Skeletal muscle tissue (tissue), 4 donors: ENCODE data around the gene ENDOU. TPM values are rescaled to one million over a fixed set of nuclear protein-coding genes. Genes with fewer than 3 reads are reported as not detected.

Source experiments
- H3K27ac ChIP-seq: one replicate; pipeline ENCODE4 v1.7.0; 2013; ENCODE audit warnings: mild to moderate bottlenecking, low read depth, low read length, inconsistent platforms
- H3K27me3 ChIP-seq, 3 donors: one replicate each; pipeline ENCODE4 v1.7.0; 2013; ENCODE audit warnings: low read length in 3 of 3; ENCODE audit not compliant: control insufficient read depth in 3 of 3, insufficient read depth in 3 of 3
- H3K36me3 ChIP-seq, 3 donors: one replicate each; pipeline ENCODE4 v1.7.0; 2013; ENCODE audit warnings: low read length in 3 of 3; ENCODE audit not compliant: control insufficient read depth in 3 of 3, insufficient read depth in 3 of 3
- H3K4me1 ChIP-seq, 3 donors: one replicate each; pipeline ENCODE4 v1.7.0; 2013; ENCODE audit warnings: low read length in 3 of 3, mild to moderate bottlenecking in 3 of 3; ENCODE audit not compliant: control insufficient read depth in 3 of 3, insufficient read depth in 3 of 3
- H3K4me3 ChIP-seq, 3 donors: one replicate each; pipeline ENCODE4 v1.7.0; 2013; ENCODE audit warnings: low read length in 3 of 3
- H3K9ac ChIP-seq, 3 donors: one replicate each; pipeline ENCODE4 v1.7.0; 2013; ENCODE audit warnings: low read length in 3 of 3, mild to moderate bottlenecking in 3 of 3, moderate library complexity in 2 of 3, low read depth in 1 of 3
- H3K9me3 ChIP-seq, 3 donors: one replicate each; pipeline ENCODE4 v1.7.0; 2013; ENCODE audit warnings: low read length in 3 of 3; ENCODE audit not compliant: control insufficient read depth in 3 of 3
- total RNA-seq: library from RNA; depleted of rRNA; stranded (reverse); fragments of >200 nt; gene quantifications from one replicate; pipeline ENCODE4 v1.2.3, GENCODE V29; 2014
- donor health status: Osteomylitis.

ENDOU gene
- total RNA-seq, 1 donor from 2014 or later = 1.0 TPM

DNA sequence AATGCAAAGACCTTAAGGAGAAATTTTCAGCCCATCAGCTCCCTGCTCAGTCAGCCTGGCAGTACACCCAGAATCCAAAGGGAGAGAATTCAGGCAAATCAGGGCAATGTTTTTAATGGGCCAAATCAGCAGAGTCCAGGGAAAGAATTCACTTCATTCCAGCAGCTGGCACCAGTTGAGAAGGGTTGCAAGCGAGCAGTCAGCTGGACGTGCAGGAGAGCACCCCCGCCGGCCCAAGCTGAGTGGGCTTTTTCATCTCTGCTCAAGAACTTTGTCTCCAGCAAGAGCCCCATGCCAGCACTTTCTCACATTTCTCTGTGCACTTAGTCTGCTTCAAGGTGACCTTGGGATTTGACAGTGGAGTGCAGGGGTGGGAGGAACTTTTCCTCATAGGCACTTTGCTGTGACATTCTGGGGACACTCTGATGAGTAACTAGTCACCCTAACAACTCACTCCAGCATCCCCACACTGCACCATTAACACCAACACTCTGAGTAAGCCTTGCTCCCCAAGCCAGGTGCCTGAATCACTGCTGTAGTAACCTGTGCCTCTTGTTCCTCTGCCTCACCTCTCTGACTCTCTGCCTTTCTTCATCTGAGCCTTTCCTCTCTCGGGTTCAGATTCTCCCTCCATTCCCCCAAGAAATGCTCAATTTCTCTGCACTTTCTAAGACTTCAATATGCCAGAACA, 2.2 kb downstream of the ENDOU start:
- Histone ChIP-seq H3K27ac (no peak overlapping the region), H3K36me3 (peaks cover 0 to 4% (median 2%) of the 10 kb centered on the region in 3 donors), H3K4me1 (peaks cover 4 to 14% (median 7%) of the 10 kb centered on the region in 3 donors), H3K27me3 (no peaks in the 10 kb centered on the region), H3K9ac (no peak overlapping the region), H3K9me3 (no peaks in the 10 kb centered on the region), H3K4me3 (no peak overlapping the region)

DNA sequence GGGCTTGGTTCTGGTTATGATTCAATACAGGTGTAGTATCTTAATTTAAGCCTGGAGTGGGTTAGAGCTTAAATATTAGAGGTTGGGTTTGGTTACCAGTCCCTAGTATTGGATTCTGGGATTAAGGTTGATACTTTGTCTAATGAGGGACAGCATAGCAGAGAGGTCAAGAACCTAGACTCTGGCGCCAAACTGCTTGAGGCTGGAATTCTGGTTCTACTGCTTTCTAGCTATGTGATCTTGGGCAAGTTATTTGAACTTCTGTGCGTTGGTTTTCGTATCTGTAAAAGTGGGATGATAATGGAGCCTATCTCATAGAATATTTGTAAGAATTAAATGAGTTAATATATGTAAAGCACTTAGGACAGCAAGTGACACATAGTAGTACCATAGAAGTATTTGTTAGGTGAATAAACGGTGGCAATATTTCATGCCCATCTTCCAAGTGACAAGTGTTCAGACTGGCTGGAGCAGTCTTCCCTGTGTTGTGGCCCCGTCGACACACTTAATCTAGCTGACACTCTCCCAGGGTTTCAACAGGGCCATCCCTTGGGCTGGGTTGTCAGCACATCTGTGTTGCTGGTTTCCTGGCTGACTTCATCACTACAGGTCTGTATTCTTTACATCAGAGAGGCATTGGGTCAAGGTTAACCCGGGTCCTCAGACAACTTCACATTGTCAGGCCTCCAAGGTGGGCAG, 3.0 kb downstream of the ENDOU start:
- H3K9ac ChIP-seq = no peak overlapping the region
- no peaks in the 10 kb centered on the region for H3K27me3 ChIP-seq
- H3K9me3 ChIP-seq = no peaks in the 10 kb centered on the region
- H3K27ac ChIP-seq = no peak overlapping the region
- H3K4me1 ChIP-seq = peaks cover 12 to 22% (median 13%) of the 10 kb centered on the region in 3 donors
- peaks cover 0 to 4% (median 2%) of the 10 kb centered on the region in 3 donors for H3K36me3 ChIP-seq
- no peak overlapping the region for H3K4me3 ChIP-seq

DNA sequence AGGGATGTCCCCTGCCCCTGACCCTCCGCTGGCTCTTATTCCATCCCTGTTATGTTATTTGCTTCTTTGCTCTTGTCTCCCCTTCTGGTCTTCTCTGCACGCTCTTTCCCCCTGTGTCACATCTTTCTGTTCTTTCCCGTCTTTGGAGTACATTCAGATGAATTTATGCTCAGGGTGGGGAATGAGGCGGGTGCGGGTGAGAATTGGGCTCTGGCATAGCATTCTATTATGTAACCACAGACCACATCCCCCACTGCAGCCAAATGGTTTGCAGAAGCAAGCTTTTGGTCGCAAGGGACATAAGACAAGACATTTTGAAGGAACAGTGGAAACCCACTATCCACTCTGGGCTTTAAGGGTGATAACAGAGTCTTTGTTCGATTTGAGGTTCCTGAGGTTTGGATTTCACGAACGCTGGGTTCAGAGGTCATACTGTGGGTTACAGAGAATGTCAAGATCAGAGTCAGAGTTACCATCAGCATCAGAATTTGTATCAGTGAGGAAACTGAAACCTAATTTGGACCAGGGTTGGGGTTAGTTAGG, 3.8 kb downstream of the ENDOU start:
- Histone ChIP-seq H3K4me3 (no peak overlapping the region), H3K4me1 (peaks cover 19 to 30% (median 20%) of the 10 kb centered on the region in 3 donors), H3K36me3 (peaks cover 0 to 4% (median 2%) of the 10 kb centered on the region in 3 donors), H3K27ac (no peak overlapping the region), H3K27me3 (no peaks in the 10 kb centered on the region), H3K9ac (no peak overlapping the region), H3K9me3 (no peaks in the 10 kb centered on the region)

DNA sequence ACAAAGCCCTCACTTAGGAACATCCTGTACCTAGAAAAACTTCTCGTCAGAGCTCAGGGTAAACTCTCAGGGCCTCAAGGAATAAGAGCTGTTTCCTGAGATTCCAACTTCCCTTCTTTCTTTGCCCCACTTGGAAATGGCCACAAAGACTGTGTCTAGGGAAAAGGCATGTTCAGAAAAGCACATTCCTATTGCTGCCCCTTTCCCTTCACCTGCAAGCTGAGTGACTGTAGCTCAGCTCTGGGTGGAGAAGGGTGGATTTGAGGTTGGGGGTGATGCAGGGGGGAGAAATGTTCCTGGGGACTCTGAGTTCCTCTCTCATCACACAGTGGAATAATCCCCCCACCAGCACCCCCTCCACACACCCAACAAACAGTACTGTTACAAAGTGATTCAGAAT, 6.8 kb downstream of the ENDOU start:
- Histone ChIP-seq H3K9me3 (no peaks in the 10 kb centered on the region), H3K27me3 (no peaks in the 10 kb centered on the region), H3K36me3 (peaks cover 0 to 4% (median 2%) of the 10 kb centered on the region in 3 donors), H3K27ac (peak overlapping the region; percentile 83), H3K4me3 (no peak overlapping the region), H3K9ac (no peak overlapping the region), H3K4me1 (peaks cover 34 to 43% (median 39%) of the 10 kb centered on the region in 3 donors)

DNA sequence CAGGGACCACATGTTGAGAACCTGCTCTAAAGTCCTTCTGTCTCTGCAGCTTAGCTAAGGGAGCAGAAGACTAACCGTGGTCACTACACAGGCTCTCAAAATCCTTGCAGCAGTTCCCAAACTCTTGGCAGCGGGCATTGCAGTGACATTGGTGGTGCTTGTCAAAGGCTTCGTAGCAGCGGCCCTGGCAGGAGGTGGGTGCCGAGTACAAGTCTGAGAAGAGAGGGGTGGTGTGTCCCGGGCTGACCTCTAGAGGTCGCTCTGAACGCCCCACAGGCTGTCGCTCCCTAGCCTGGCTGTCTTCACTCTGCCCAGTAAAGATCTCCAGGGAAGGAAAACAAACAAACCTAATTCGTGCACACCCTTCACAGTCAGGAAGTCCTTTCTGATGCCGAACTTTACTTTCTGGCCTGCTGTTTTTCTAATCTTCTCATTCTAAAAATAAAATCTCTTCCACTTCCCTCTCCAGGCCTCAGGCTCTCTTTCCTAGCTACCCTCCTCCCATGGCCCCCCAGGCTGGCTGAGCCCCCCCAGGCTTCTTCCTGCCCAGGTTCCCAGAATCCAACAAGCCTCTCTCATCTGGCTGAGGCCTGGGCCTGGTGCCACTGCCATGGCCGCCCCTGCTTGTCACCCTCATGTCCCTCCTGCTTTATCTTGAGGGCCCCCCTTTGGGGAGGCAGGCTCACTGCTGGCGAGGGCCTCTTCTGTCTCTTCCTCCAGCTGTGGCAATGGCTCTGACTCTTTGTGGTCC, 7.7 kb downstream of the ENDOU start:
- Histone ChIP-seq H3K36me3 (peaks cover 0 to 4% (median 2%) of the 10 kb centered on the region in 3 donors), H3K4me3 (peak overlapping the region in 1 of 3 donors; percentile 24), H3K9me3 (no peaks in the 10 kb centered on the region), H3K27me3 (no peaks in the 10 kb centered on the region), H3K9ac (peak overlapping the region in 2 of 3 donors; percentile 51 to 54), H3K27ac (peak overlapping the region; percentile 83), H3K4me1 (peaks cover 34 to 43% (median 36%) of the 10 kb centered on the region in 3 donors)

DNA sequence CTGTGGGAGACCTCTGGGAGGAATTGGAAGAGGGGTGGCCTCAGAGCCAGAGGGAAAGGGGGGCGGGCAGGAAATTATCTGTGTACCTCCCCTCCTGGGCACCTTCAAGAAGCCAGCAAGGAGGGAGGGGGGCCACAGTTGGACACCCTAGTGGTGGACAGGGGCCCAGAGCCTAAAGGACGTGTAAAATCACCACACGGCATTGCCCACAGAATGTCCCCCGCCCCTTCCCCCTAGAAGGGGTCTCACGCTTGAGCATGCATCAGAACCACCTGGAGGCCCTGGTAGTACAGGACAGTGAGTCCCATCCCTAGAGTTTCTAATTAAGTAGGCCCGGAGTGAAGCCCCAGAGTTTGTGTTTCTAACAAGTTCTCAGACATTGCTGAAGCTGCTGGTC, 8.2 kb downstream of the ENDOU start:
- Histone ChIP-seq H3K36me3 (peaks cover 0 to 4% (median 2%) of the 10 kb centered on the region in 3 donors), H3K9ac (peak overlapping the region in 1 of 3 donors; percentile 51), H3K27me3 (no peaks in the 10 kb centered on the region), H3K4me3 (no peak overlapping the region), H3K27ac (peak overlapping the region; percentile 83), H3K4me1 (peaks cover 34 to 43% (median 36%) of the 10 kb centered on the region in 3 donors), H3K9me3 (no peaks in the 10 kb centered on the region)

DNA sequence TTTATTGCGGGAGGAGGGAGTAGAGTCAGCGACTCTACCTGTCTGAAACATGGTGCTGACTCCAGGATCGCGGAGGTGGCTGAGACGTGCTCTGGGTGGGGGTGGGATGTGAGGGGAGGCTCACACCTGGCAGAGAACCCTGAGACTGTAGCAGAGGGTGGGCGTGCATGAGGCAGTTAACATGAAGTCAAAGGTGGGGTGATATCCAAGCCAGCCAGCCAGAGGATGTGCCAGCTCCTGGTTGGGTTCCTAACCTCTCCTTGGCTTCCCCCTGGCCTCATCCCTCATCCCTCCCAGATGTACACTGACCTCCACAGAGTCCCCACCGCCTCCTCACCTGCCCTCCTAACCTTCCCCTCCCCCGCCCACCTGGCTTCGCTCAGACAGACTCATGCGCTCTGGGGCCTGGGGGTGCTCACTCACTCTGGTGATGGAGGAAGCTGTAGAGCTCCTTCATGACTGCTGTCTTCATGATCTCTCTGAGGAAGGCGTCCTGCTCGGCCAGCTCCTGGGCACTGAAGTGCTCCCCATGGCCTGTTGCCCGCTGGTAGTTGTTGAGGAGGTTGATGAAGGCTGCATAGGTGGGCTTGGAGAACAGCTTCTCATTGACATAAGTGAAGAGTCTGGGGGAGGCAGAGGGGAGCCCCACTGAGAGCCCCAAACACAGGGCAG, 9.3 kb downstream of the ENDOU start:
- Histone ChIP-seq H3K9ac (peak overlapping the region in 2 of 3 donors; percentile 52 to 61), H3K4me1 (peaks cover 34 to 43% (median 36%) of the 10 kb centered on the region in 3 donors), H3K9me3 (no peaks in the 10 kb centered on the region), H3K27me3 (no peaks in the 10 kb centered on the region), H3K36me3 (peaks cover 0 to 4% (median 2%) of the 10 kb centered on the region in 3 donors), H3K27ac (peak overlapping the region; percentile 83), H3K4me3 (peak overlapping the region in 2 of 3 donors; percentile 37 to 52)

DNA sequence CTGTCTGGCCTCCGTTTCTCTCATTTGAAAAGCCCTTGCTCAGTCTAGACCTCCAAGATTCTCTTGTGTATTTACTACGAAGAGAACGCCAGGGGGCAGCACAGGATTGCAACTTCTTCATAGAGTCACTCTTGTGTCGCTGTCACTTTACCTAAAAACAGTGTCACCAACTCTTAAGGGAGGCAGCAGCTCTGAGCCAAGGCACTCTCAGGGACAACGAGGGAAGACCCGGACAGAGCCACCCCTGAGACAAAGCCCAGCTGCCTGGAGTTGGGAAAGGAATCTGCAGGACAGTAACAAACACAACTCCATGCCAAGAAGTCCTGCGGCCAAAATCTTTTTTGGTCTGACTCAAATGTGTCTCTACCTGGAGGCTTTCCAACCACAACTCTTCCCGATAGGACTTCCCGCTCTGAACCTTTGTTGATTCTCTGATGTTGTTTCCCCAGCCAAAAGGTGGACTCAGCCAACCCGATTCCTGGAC, 9.9 kb downstream of the ENDOU start:
- Histone ChIP-seq H3K36me3 (peaks cover 0 to 4% (median 2%) of the 10 kb centered on the region in 3 donors), H3K9me3 (no peaks in the 10 kb centered on the region), H3K9ac (peak overlapping the region; percentile 9 to 61 (median 52)), H3K4me1 (peaks cover 34 to 43% (median 36%) of the 10 kb centered on the region in 3 donors), H3K4me3 (peak overlapping the region; percentile 22 to 52 (median 37)), H3K27me3 (no peaks in the 10 kb centered on the region), H3K27ac (no peak overlapping the region)

DNA sequence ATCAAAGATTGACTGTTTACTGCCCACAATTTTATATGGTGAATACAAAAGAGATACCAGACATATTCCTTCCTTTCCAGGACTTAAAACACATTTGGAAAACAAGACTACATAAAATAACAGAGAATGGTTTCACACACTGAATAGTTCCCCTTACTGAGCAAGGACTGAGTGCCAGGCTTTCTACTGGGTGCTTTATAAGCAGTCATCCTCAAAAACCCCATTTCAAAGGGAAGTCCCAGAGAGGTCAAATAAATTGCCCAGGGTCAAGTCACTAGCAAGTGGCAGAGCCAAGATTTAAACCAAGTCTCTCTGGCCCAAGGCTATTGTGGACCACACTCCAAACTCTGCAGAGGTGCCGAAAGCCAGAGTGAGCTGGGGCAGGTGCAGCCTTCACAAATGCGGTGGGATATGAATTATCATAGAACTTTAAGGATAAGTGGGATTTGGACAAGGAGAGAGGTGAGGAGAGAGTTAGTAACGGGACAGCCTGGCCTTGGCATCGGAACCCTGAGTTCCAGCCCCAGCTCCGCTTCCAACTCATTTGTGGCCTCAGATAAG, 10.4 kb downstream of the ENDOU start:
- H3K36me3 ChIP-seq = peaks cover 0 to 2% (median 1%) of the 10 kb centered on the region in 3 donors
- peaks cover 34 to 43% (median 36%) of the 10 kb centered on the region in 3 donors for H3K4me1 ChIP-seq
- no peaks in the 10 kb centered on the region for H3K27me3 ChIP-seq
- H3K9ac ChIP-seq = peak overlapping the region; percentile 9 to 61 (median 46)
- H3K27ac ChIP-seq = no peak overlapping the region
- H3K9me3 ChIP-seq = no peaks in the 10 kb centered on the region
- H3K4me3 ChIP-seq = no peak overlapping the region
